Sigmoid colon (tissue), 4 donors: Measurements from ENCODE around the gene KMT2D.

Source experiments
- CTCF ChIP-seq, 4 experiments: fragments of 450-650 bp in 3 of 4; fragments of 200-600 bp in 1 of 4; IDR thresholded peaks; one replicate each; pipeline ENCODE4 v1.5.1; 2016 to 2019; ENCODE audit warnings: antibody characterized with exemption in 4 of 4, mild to moderate bottlenecking in 3 of 4, moderate library complexity in 2 of 4
- EP300 ChIP-seq, 4 donors: sonication (generic); formaldehyde crosslinking; IDR thresholded peaks; one replicate each; pipeline ENCODE4 v1.6.1; 2017; ENCODE audit warnings: antibody characterized with exemption in 4 of 4
- POLR2A ChIP-seq, 2 donors: fragments of 450-650 bp; IDR thresholded peaks; one replicate each; pipeline ENCODE4 v1.6.1; 2016; ENCODE audit warnings: antibody characterized with exemption in 2 of 2, mild to moderate bottlenecking in 2 of 2, moderate library complexity in 2 of 2
- POLR2AphosphoS5 ChIP-seq, 4 donors: sonication (generic); formaldehyde crosslinking; IDR thresholded peaks; one replicate each; pipeline ENCODE4 v1.6.1; 2017; ENCODE audit warnings: antibody characterized with exemption in 4 of 4

GRCh38 chr12:49038291-49038955, 22.2 kb downstream of the KMT2D start:
- TF ChIP-seq CTCF (IDR thresholded peaks at IDR 0.05): no peak
- TF ChIP-seq POLR2AphosphoS5 (IDR thresholded peaks at IDR 0.05): no peak
- no peak for TF ChIP-seq POLR2A (IDR thresholded peaks at IDR 0.05)
- TF ChIP-seq EP300 (IDR thresholded peaks at IDR 0.05): no peak
